Measurements from ENCODE around the gene SDR9C7.
"Not testable (repeated sequence)": the region's sequence is repeated elsewhere in the genome, so short reads cannot be mapped to it uniquely, and the experiment has no call there.

Gene SDR9C7

GRCh38 chr12:56933826-56934625 lies at the start of gene SDR9C7:
Gene SDR9C7, minus strand, starts transcription at chr12:56934408. Its CDS starts 147 bp downstream, at chr12:56934261.
- DNase-seq (ENCODE audit: low read depth in 2 of 2, low spot score in 1 of 2), result no peak

- no peak for DNase-seq (ENCODE audit: low read depth in 2 of 2, low spot score in 1 of 2)
These were observed 49.2 kb upstream of the SDR9C7 start for GRCh38 chr12:56983386-56983785.

- not testable (repeated sequence) for DNase-seq (ENCODE audit: low read depth in 2 of 2, low spot score in 1 of 2)
These were observed 48.5 kb upstream of the SDR9C7 start for GRCh38 chr12:56982578-56983236.

- DNase-seq (ENCODE audit: low read depth in 2 of 2, low spot score in 1 of 2), result no peak
These were observed 46.8 kb upstream of the SDR9C7 start for GRCh38 chr12:56980941-56981530.

GRCh38 chr12:56980268-56980667 lies 46.1 kb upstream of the SDR9C7 start:
- DNase-seq (ENCODE audit: low read depth in 2 of 2, low spot score in 1 of 2), result no peak

GRCh38 chr12:56979628-56980027 lies 45.4 kb upstream of the SDR9C7 start:
- DNase-seq (ENCODE audit: low read depth in 2 of 2, low spot score in 1 of 2), result no peak

GRCh38 chr12:56978397-56979138 lies 44.4 kb upstream of the SDR9C7 start:
- DNase-seq (ENCODE audit: low read depth in 2 of 2, low spot score in 1 of 2), result no peak

GRCh38 chr12:56977361-56977760 lies 43.2 kb upstream of the SDR9C7 start:
- DNase-seq (ENCODE audit: low read depth in 2 of 2, low spot score in 1 of 2), result not testable (repeated sequence)

GRCh38 chr12:56974224-56974623 lies 40.0 kb upstream of the SDR9C7 start:
- not testable (repeated sequence) for DNase-seq (ENCODE audit: low read depth in 2 of 2, low spot score in 1 of 2)

- DNase-seq (ENCODE audit: low read depth in 2 of 2, low spot score in 1 of 2), result not testable (repeated sequence)
These were observed 34.7 kb upstream of the SDR9C7 start for GRCh38 chr12:56968910-56969309.

GRCh38 chr12:56965997-56966642 lies 31.9 kb upstream of the SDR9C7 start:
- not testable (repeated sequence) for DNase-seq (ENCODE audit: low read depth in 2 of 2, low spot score in 1 of 2)

GRCh38 chr12:56965124-56965523 lies 30.9 kb upstream of the SDR9C7 start:
- DNase-seq (ENCODE audit: low read depth in 2 of 2, low spot score in 1 of 2), result not testable (repeated sequence)

- DNase-seq (ENCODE audit: low read depth in 2 of 2, low spot score in 1 of 2), result not testable (repeated sequence)
These were observed 29.3 kb upstream of the SDR9C7 start for GRCh38 chr12:56963557-56963956.

- not testable (repeated sequence) for DNase-seq (ENCODE audit: low read depth in 2 of 2, low spot score in 1 of 2)
These were observed 28.0 kb upstream of the SDR9C7 start for GRCh38 chr12:56962247-56962646.

GRCh38 chr12:56958422-56958821 lies 24.2 kb upstream of the SDR9C7 start:
- no peak for DNase-seq (ENCODE audit: low read depth in 2 of 2, low spot score in 1 of 2)

- no peak for DNase-seq (ENCODE audit: low read depth in 2 of 2, low spot score in 1 of 2)
These were observed 23.2 kb upstream of the SDR9C7 start, which contains the start of gene RDH16 for GRCh38 chr12:56957229-56958052. Gene RDH16, minus strand, starts transcription at chr12:56957608. Its CDS starts 146 bp downstream, at chr12:56957462.

- no peak for DNase-seq (ENCODE audit: low read depth in 2 of 2, low spot score in 1 of 2)
These were observed 21.5 kb upstream of the SDR9C7 start for GRCh38 chr12:56955631-56956256.

- DNase-seq (ENCODE audit: low read depth in 2 of 2, low spot score in 1 of 2), result no peak
These were observed 20.7 kb upstream of the SDR9C7 start for GRCh38 chr12:56954958-56955355.

All from stimulated activated CD8-positive, alpha-beta memory T cell treated with anti-CD3 and anti-CD28 coated beads, Interleukin-4, amount 100 ng/mL, for 1 hour (primary cell).